Neural progenitor cell (in vitro differentiated cells): ENCODE data around the gene PPHLN1.

ENCODE experiments used
- EZH2 ChIP-seq: fragments of 200-600 bp; sonication (generic); IDR thresholded peaks from 2 replicates; pipeline ENCODE4 v1.6.1; 2017; ENCODE audit warnings: antibody characterized with exemption, mild to moderate bottlenecking, moderate library complexity
- EZH2phosphoT487 ChIP-seq: fragments of 200-600 bp; sonication (generic); IDR thresholded peaks from 2 replicates; pipeline ENCODE4 v1.6.1; 2017; ENCODE audit warnings: antibody characterized with exemption
- TF ChIP-seq, protein P1 (sequence below): fragments of 200-600 bp; sonication (generic); IDR thresholded peaks from 2 replicates; pipeline ENCODE4 v1.5.1; 2017; ENCODE audit warnings: antibody characterized with exemption, mild to moderate bottlenecking

- TF ChIP-seq, protein P1, sequence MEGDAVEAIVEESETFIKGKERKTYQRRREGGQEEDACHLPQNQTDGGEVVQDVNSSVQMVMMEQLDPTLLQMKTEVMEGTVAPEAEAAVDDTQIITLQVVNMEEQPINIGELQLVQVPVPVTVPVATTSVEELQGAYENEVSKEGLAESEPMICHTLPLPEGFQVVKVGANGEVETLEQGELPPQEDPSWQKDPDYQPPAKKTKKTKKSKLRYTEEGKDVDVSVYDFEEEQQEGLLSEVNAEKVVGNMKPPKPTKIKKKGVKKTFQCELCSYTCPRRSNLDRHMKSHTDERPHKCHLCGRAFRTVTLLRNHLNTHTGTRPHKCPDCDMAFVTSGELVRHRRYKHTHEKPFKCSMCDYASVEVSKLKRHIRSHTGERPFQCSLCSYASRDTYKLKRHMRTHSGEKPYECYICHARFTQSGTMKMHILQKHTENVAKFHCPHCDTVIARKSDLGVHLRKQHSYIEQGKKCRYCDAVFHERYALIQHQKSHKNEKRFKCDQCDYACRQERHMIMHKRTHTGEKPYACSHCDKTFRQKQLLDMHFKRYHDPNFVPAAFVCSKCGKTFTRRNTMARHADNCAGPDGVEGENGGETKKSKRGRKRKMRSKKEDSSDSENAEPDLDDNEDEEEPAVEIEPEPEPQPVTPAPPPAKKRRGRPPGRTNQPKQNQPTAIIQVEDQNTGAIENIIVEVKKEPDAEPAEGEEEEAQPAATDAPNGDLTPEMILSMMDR, result peak; percentile 86
- no peak for TF ChIP-seq EZH2
- TF ChIP-seq EZH2phosphoT487, result no peak
Observed at GRCh38 chr12:42372154-42372791, 46.3 kb downstream of the PPHLN1 start.
